ENCODE results near the gene PTPRR.
A peak's percentile ranks its signal among the peaks of the same experiment; 100 is the strongest.

The PTPRR gene

DNA sequence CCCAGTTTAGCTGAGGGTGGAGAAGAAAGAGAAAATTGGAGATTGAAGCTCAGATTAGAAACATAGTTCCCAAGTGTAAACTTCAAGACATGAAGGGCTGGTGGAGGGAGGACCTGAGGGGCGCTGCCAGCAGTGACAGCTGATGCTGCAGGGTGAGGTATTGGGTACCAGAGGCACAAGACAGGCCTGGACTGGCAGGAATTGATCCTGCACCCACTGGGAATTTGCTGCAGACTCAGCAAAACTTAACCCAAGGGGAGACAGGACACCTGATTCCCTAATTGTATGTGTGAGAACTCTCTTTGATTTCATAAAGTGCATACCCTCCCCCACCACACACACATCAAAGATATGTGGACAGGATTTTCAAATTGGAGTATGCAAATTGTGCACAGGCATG lies 11.6 kb downstream of the PTPRR start:
- DNase-seq = no peak

DNA sequence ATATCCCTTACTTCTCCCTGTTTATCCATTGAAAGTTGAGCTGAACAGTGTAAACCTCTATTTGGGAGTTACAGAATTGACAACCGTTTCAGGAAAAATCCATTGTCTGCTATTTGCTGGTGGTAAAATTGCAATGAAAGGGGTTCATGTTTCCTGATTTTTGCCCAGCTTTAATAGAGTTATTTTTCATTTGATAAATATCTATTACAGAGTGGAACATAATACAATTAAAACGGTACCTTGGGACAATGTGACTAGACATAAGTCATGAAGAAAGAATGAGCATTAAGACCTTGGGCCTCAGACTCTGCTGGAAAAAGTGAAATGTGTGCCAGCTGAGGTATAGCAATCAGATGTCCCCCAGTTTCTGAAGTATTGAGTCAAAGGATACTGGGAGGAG lies 13.1 kb downstream of the PTPRR start:
- DNase-seq = no peak

DNA sequence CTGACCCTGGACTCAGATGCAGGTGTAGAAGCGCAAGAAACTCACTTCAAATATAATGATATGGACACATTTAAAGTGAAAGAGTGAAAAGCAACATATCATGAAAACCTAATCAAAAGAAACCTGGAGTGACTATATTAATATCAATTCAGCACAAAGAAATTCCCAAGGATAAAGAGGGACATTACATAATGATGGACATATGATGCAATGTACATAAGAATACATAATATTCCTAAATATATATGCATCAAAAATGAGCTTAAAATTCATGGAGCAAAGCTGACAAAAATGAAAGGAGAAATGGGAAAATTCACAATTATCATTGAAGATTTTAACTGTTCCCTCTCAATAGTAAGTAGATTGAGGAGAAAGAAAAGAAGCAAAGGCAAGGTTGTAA lies 24.6 kb downstream of the PTPRR start:
- DNase-seq = no peak

DNA sequence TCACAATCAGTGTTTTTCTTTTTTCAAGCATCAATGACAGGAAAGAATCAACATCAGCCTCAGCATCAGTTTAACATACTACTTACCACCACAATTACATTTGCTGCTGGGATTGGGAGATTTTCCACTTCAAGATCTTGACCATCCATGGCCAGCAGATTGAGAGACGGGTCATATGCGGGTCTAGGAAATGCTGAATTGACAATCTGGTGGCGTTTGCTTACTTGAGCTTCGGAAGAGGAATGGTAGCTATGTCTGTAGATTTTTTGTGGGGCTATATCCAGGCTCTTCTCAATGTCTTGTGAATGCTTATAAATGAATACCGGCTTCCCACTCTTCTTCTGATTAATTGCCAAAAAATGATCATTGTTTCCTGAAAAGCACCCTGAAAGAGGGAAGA lies 27.9 kb downstream of the PTPRR start:
- DNase-seq = no peak

DNA sequence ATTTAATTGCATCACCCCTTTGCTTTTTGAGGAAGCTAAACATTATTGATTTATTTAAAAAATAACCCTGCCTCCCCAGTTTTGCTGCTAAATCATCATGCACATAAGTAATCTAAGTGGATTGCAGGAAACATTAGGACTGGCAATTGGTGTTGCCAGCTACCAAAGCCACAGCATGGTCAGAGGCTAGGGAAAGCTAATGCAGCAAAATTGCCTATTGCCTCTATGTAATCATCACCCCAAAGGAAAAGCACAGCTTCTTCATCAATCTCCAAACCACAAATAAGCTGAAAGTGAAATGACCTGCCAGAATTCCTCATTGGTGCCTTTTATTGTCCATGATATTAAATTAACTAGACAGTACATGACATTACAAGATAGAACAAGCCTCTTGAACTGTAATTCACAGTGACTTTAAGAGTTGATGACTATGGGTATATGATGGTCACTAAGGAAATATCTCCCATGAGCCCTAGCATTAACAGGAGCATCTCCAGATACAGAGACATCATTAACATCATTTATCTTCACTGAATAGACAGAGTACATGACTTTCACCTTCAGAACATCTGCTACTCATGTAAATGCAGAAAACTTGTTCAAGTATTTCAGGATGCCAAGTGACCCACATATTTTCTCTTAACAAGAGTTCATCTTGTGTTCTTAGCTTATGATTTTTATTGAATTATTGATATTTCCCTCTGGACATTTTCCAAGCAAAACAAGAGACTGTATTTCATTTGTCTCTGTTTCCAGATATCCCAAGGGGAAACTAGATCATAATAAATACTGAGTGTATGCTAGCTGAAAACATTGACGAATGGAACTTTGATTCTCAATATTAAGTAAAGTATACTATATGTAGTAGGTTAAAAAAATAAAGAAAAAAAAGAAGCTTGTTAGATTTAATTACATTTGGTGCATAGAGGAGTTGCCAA lies 29.4 kb downstream of the PTPRR start:
- no peak for DNase-seq

DNA sequence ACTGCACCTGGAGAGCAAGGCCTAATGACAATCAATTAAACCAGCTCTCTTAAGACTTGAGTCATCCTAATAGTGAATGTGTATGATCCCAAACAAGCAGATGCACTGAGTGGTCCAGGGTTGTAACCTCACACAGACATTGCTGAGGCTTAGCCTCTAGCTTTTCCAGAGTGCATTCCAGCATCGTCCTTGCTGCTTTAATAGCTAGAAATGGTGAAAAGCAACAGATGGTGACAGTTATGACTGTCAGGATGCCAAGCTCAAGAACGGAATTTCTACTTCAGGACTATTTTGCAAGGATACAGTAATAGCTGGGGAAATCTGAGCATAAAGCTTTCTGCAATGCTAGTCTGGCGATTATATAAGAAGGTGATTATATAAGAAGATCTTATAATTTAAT lies 34.6 kb downstream of the PTPRR start:
- DNase-seq = peak; percentile 27

DNA sequence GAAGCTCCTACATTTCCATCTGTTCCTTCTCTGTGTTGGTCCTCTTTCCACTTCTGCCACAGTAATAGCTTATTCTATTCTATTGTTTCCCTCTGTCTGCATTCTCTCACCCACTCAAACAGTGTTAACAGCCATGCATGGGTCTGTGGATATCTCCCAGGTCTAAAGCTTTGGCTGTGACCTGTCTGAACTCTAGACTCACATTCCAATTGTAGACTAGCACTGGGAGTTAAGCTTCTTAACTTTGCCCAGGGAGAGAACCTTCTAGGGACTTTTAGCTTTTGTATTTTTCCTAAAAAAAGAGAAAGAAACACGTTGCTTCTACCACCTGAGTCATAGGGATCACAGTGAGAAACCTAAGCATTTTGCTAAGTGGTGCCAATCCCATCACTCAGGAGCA lies 36.7 kb downstream of the PTPRR start:
- no peak for DNase-seq

DNA sequence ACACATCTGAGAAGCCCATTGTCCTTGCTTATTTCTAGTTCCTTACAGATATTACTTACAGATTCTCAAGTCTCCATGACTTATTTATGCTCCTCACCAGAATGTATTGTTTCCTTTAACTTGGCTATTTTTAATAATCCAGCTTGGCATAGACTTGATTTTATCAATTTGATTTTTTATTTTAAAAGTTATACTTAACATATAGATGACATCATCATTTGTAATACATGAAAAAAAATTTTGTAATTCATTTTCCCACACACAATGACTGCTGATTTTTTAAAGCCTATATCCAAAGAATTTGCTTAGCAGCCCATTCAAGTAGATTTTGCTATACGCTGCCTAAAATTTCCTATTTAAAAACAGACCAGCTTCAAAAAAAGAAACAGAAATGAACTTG lies 39.8 kb downstream of the PTPRR start:
- no peak for DNase-seq

DNA sequence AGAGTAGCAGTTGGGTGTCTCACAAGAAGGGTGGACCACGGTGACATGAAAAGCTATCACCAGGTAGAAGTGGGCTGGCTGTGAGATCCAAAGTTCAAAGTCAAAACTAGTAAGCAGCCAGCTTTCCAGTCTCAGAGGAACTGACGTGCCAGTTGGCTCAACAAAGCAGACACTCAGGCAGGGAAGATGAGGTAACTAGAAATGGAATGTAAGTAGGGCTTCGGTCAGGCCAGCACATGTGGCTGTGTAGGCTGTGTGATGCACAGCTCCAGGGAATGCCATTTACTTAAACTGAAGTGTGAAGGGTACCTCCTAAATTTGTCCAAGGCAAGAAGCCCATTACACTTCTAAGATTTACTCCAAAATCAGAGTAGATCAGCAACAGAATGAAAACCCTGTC lies 43.6 kb downstream of the PTPRR start:
- DNase-seq = peak; percentile 17

DNA sequence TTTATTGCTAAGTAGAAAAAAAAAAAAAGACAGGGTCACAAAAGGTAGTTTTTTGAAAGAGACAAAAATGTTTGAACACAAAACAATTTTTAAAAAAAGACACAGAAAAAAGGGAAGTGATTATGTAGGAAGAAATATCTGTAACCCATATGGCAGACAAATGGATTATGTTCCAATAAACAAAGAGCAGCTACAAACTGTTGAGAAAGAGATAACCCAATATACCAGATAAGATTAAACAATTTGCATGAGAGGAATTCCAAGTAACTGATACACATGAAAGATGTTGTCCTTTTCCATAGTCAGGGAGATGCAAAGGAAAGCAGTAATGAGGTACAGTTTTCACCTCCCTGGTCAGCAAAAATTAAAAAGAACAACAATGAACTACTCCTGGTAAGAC lies 44.9 kb downstream of the PTPRR start:
- DNase-seq = no peak

DNA sequence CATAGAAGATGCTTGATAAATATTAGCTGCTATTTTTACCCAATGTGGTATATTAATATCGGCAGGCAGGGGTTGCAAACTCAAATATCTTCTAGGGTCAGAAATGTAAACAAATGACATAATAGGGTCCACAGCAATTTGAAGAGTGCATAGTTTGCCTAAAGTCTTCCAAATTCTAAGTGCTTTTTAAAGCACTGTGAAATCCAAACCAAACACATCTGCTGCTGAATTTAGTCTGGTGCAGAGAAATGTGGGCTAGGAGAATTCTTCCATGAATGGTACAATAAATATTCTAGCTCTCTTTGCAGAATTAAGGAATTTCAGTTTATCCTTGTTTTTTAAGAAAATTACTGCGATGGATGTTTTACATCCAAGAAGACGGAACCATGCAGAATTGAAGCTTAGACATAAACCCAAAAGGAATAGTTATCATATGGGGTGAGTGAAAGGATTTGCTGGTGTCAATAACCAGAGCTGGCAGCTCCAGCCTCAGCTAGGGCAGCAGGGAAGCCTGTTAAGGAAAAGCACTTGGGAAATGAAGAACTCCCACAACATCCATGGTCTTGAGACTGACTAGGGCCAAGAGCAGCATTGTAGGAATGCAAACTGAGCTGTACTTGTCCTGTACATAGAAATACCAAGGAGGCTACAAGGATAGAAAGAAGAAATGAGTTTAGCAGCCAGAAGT lies 65.5 kb downstream of the PTPRR start:
- no peak for DNase-seq

DNA sequence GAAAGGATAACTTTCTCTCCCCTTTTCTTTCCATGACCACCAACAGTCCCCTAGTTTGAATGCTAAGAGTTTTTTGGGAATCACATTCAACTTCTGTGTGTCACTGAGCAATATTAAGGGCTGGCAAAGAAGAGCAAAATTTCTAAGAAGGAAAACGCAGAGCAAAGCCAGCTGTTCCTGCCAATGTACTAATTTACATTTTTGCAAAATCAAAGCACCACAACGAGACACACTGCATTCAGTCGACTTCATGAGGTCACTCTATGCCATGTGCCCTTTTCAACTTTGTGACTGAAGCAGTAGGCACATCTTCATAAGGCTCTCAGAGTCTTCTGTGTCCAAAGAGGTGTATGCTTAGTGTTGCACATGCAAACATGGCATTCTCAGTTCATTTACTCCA lies 66.4 kb downstream of the PTPRR start:
- DNase-seq = no peak

DNA sequence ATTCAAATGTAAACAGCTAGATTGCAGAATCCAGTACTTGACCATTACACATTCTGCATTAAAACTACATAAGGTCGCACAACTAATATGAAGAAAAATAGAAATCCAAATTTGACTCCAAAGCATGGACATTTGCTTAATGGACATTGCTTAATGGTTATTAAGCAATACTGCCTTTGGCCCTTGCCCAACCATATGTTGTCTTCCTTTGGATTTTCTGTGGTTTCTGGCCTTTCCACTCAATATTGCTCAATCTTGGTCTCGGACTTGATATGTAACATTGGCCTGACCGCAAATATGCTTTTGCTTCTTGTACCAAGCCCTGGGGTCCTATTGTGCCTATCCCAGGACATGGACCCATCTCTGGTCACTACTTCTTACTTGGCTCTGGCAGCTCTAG lies 67.2 kb downstream of the PTPRR start:
- no peak for DNase-seq

DNA sequence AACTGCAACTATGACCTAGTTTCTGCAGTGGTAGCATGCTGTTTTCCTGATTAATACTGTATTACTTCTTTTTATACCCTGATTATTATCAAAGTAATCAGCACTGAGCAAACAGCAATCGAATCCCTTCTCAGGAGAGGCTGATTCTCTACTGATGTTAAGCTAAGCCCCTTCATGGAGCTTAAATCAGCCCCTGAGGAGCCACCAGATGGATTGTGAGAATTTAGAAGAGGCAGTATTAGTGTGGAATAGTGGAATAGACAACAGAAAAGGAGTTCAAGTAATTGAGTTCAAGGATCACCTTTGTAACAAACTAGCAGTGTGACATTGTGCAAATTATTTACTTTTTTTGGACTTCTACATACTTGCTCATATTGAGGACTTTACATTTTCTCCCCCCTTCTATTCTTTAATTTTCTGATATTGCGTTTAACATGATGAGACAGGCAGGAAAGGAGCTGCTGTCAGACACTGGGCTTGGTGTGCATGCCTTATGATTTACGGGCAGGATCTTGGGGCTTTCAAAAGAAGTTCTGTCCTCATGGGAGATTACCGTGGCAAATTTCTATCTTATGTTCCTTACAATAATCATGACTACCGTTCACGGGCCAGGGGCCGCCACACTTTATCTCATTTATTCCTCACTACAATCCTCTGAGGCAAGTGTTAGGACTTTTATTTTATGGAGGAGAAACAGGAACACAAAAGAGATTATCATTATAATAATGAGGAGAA lies 68.0 kb downstream of the PTPRR start:
- no peak for DNase-seq

DNA sequence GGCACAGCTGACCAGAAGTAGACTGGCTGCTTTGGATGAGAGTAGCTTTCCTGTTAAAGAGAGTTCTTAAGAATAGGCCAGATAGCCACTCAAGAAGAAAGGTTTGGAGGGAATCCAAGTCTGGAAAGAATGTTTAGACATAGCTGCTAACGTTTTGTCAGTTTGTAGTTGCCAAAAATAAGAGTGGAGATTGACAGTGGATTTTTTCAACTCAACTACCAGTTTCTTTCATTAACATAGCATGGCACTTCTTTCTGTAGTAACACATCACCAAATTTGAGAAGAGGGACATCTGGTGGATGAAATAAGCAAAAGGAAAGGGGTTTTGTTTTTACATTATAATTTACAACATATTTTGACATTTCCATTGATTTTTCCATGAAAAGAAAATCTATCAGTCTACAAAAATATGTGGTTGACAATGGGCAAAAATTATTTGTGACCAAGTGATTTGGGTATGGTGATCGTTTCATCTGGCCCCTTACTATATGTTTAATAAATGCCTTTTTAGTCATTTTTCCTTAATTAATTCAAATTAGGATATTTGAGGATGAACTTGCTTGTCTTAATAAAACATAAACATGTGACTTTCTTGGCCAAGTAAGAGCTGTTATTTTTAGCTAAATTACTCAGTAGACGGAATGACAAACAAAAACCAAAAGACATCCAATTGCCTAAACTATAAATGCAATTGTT lies 71.1 kb downstream of the PTPRR start:
- no peak for DNase-seq

DNA sequence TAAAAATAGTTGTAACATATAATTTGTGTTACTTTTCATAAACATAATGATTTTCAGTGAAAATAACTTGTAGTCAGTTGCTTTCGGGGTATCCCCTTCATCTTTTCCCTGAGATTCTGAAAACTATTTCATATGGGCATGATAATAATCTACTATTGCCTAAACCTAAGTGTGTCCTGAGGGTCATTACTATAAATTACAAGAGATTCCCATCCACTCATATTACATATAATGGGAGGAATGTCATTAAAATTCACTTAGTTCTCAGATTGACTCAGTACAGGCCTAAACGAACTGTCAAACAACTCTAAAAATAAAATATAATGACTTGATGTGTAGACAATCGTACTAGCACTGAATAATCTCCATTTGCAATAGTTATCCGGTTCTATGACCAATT lies 72.7 kb downstream of the PTPRR start:
- no peak for DNase-seq

DNA sequence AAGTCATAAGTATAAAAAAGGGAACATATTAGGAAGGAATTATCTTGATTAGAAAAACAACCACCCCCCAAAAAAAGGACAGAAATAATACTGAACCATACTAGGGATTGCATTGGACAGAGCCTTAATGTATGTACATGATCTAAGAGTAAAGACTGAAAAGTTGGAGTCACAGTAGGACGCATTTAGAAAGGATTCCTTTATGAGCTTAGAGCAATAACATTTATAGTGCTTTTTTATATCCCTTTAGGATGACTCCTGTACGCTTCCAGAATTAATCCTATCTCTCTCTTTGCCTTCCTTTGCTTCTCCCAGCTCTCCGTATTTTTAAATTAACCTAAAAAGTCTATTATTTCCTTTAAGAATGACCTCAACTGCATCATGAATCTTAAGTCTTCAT lies 75.3 kb downstream of the PTPRR start:
- no peak for DNase-seq

DNA sequence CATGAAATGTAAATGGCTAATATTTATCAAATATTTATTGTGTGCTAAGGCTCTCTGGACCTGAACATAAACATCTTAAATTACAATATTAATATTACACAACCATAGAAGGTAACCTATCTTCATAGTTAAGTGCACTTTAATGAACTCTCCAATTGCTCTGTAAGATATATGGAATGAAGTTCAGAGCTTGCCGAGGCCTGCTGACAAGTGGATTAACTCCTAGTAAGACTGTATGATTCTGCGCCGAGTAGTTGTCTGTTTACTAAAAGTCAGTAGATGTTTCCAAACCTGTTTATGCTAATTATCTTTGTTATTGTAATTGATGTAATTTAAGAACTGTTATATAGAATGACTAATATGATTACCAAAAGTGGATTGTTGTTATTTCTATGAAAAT lies 77.2 kb downstream of the PTPRR start:
- DNase-seq = no peak

DNA sequence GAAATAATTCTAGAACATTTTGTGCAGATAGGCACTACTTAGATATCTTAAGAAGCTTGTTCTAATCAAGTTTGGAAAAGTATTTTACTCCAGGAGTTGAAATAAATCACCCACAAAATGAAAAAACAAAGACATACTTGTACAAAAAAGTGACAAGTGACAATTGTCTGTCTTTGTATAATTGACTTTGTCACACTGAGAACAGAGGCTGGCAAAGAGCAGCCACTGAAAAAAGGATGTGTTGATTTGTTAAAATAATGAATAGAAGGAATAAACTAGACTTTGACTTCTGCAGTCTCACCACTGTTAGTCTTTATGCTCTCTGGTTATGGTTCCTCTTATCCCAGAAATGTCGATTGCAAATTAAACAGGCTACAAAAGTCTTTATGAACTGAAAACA lies 77.6 kb downstream of the PTPRR start:
- no peak for DNase-seq

DNA sequence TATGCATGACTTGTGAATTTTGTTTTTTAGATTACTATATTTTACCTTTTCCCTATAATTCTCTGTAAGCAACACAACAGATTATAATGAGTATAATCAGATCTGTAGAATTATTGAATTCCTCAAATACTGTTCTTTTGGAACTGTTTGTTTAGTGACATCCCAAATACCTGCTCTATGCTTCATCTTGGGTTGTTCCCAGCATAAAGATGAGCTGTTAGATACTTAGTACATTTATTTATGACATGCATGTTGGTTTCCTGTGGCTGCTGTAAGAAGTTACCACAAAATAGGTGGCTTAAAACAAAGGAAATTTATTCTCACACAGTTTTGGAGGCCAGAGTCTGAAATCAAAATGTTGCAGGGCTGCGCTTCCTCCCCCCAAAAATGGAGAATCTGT lies 78.4 kb downstream of the PTPRR start:
- DNase-seq = no peak

DNA sequence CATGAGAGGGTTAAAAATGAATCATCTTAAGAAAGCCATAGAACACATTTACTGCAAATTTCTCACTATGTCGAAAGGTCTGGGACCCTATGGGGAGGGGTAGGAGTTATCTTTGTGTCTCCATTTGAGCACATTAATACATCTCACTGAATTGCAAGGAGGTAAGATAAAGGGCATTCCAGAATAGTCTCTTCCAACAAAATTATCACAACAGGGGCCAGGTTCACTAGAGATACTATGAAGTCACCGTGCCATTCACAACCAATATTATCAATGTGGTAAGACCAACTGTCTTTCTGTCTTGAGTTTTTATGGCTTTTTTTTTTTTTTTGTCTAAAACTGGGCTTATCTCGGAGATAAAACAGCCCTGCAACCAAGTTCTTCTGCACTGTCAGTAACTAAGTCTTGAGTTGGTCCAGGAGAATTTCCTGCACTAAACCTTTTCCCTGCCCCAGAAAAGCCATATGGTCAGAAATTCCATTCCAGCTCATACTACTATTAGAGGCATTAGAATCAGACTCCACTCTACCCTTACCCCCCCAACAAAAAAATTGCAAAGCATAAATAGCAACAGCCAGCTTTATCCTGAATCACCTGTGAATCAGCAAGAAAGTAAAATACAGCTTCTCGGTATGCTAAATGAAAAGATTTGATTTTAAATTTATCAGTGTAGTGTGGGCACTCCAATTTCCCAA lies 79.7 kb downstream of the PTPRR start:
- no peak for DNase-seq

DNA sequence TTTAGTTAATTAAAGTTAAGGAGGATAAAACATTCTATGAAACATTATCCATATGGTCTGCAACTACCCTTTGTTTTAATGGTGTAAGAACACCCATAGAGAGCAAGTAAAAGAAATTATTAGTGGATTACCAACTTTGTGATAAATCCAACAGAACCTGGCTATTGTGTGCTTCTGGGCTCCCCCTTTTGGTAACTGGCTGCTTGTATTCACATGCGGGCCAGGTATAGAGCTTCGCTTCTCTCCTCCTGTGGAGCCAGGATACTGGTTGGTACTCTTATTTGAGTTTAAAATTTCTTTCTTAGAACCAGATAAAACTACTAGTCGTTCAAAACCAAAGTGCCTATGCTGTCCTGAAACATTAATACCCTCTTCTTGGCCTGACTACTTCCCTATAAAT lies 81.0 kb downstream of the PTPRR start:
- no peak for DNase-seq

DNA sequence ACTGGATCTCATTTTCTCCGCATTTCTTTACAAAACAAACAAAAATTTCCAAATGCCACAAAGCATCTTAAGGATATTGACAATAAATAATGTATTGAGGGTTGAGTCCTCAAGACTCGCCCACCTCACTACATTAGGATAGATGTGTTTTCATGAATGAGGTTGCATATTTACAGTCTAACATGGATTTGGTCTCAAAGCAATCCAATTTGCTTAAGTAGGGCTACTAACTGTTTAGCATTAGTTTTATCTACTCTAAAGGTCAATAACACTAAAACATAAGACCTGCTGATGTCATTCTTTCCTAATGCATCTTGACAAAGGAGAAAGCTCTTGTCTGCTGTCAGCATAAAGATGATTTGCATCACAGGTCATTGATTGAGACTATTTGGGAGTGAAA lies 82.4 kb downstream of the PTPRR start:
- no peak for DNase-seq

Measured in right hindlimb (tissue), 1 donor.